ENCODE data around the gene ABCC12.

DNA sequence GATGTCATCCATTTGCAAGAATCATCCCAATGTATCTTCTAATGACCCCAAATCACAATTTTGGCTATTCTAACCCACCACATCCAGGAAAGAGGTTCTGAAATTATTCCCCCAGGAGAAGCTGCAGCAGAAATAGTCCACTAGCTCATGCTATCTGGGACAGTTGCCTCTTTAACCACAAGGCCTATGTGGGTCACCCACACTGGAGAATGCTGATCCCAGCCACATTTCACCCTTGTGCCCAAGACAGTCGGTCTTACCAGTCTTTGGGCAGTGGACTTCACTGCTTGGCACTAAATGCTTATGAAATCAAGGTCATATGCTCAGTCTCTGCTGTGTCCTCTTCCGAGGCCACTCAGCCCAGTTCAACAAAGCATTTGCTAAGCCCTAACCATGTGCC, 27.0 kb downstream of the ABCC12 start:
- TF ChIP-seq GATA2 (IDR thresholded peaks at IDR 0.05; ENCODE audit: low read depth, low read length) (no peak), GATA3 (IDR thresholded peaks at IDR 0.05; ENCODE audit: low read depth, low read length) (no peak)

Measured in SH-SY5Y (cell line).